Measurements from ENCODE around the gene CBX8.
"Not testable (repeated sequence)": the region's sequence is repeated elsewhere in the genome, so short reads cannot be mapped to it uniquely, and the experiment has no call there.

The CBX8 gene

GRCh38 chr17:79769570-79770506 is 27.0 kb downstream of the CBX8 start:
- H3K4me1 Mint-ChIP-seq (ENCODE audit: low read depth), result no peaks in the 10 kb centered on the region
- no peaks in the 10 kb centered on the region for H3K9me3 Mint-ChIP-seq
- H3K4me3 Mint-ChIP-seq, result no peak overlapping the region
- H3K27me3 Mint-ChIP-seq, result peaks cover 58% of the 10 kb centered on the region
- H3K27ac Mint-ChIP-seq, result no peak overlapping the region
- H3K36me3 Mint-ChIP-seq (ENCODE audit: low read depth), result no peaks in the 10 kb centered on the region
- intact Hi-C loops (cut with micrococcal nuclease), result no loop called here

- Mint-ChIP-seq H3K27me3 (peaks cover 28% of the 10 kb centered on the region), H3K4me1 (ENCODE audit: low read depth) (no peaks in the 10 kb centered on the region), H3K27ac (no peak overlapping the region), H3K4me3 (no peak overlapping the region), H3K36me3 (ENCODE audit: low read depth) (no peaks in the 10 kb centered on the region), H3K9me3 (no peaks in the 10 kb centered on the region)
- intact Hi-C loops (cut with micrococcal nuclease), result no loop called here
Observed at GRCh38 chr17:79765708-79766107, 31.2 kb downstream of the CBX8 start.

GRCh38 chr17:79761894-79762589 is 34.8 kb downstream of the CBX8 start:
- Mint-ChIP-seq H3K27me3 (peaks cover 19% of the 10 kb centered on the region), H3K4me1 (ENCODE audit: low read depth) (no peaks in the 10 kb centered on the region), H3K27ac (no peak overlapping the region), H3K4me3 (no peak overlapping the region), H3K9me3 (no peaks in the 10 kb centered on the region), H3K36me3 (ENCODE audit: low read depth) (no peaks in the 10 kb centered on the region)
- intact Hi-C loops (cut with micrococcal nuclease), result no loop called here

- H3K27me3 Mint-ChIP-seq, result peaks cover 24% of the 10 kb centered on the region
- H3K27ac Mint-ChIP-seq, result no peak overlapping the region
- intact Hi-C loops (cut with micrococcal nuclease), result no loop called here
- no peak overlapping the region for H3K4me3 Mint-ChIP-seq
- no peaks in the 10 kb centered on the region for H3K36me3 Mint-ChIP-seq (ENCODE audit: low read depth)
- H3K4me1 Mint-ChIP-seq (ENCODE audit: low read depth), result no peaks in the 10 kb centered on the region
- H3K9me3 Mint-ChIP-seq, result no peaks in the 10 kb centered on the region
Observed at GRCh38 chr17:79760197-79760906, 36.5 kb downstream of the CBX8 start.

DNA sequence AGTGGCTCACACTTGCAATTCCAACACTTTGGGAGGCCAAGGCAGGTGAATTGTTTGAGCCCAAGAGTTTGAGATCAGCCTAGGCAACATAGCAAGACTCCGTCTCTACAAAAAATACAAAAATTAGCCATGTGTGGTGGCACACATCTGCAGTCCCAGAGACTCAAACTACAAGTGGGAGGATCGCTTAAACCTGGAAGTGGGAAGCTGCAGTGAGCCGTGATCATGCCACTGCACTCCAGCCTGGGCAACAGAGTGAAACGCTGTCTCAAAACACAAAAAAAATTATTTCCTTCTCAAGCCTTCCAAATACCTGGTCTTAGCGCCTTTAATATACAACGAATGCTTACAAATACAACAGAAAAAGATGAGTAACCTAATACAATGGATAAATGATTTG is 38.6 kb downstream of the CBX8 start:
- Mint-ChIP-seq H3K36me3 (ENCODE audit: low read depth) (no peaks in the 10 kb centered on the region), H3K27me3 (peaks cover 27% of the 10 kb centered on the region), H3K4me1 (ENCODE audit: low read depth) (no peaks in the 10 kb centered on the region), H3K4me3 (no peak overlapping the region), H3K27ac (no peak overlapping the region), H3K9me3 (no peaks in the 10 kb centered on the region)
- intact Hi-C loops (cut with micrococcal nuclease), result no loop called here

- H3K36me3 Mint-ChIP-seq (ENCODE audit: low read depth), result no peaks in the 10 kb centered on the region
- no peaks in the 10 kb centered on the region for H3K4me1 Mint-ChIP-seq (ENCODE audit: low read depth)
- H3K4me3 Mint-ChIP-seq, result no peak overlapping the region
- H3K27ac Mint-ChIP-seq, result no peak overlapping the region
- peaks cover 38% of the 10 kb centered on the region for H3K27me3 Mint-ChIP-seq
- intact Hi-C loops (cut with micrococcal nuclease), result no loop called here
- H3K9me3 Mint-ChIP-seq, result no peaks in the 10 kb centered on the region
Observed at GRCh38 chr17:79757140-79757745, 39.6 kb downstream of the CBX8 start.

DNA sequence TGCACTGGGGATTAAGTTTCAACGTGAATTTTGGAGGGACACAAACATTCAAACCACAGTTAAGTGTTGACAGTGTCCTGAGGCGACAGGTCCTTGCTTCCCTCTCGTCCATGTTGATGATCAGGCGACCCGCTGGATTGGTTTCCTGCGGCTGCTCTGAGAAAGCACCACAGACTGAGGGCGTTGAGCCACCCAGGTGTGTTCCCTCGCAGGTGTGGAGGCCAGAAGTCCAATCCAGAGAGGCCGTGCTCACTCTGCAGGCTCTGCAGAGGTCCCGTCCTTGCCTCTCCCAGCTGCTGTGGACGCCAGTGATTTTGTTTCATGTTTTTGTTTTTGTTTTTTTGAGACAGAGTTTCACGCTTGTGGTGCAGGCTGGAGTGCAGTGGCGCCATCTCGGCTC is 41.3 kb downstream of the CBX8 start:
- Mint-ChIP-seq H3K4me1 (ENCODE audit: low read depth) (no peaks in the 10 kb centered on the region), H3K27me3 (peaks cover 54% of the 10 kb centered on the region), H3K36me3 (ENCODE audit: low read depth) (no peaks in the 10 kb centered on the region), H3K9me3 (no peaks in the 10 kb centered on the region), H3K4me3 (no peak overlapping the region), H3K27ac (no peak overlapping the region)
- intact Hi-C loops (cut with micrococcal nuclease), result no loop called here

DNA sequence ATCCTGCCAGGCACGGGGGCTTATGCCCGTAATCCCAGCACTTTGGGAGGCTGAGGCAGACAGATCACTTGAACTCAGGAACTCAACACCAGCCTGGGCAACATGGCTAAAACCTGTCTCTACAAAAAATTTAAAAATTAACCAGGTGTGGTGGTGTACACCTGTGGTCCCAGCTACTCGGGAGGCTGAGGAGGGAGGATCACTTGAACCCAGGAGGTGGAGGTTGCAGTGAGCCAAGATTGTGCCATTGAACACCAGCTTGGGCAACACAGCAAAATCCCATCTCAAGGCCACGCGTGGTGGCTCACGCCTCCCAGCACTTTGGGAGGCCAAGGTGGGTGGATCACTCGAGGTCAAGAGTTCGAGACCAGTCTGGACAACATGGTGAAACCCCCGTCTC is 42.0 kb downstream of the CBX8 start:
- H3K27ac Mint-ChIP-seq; H3K4me3 Mint-ChIP-seq; H3K9me3 Mint-ChIP-seq; intact Hi-C loops (cut with micrococcal nuclease); H3K4me1 Mint-ChIP-seq (ENCODE audit: low read depth); H3K36me3 Mint-ChIP-seq (ENCODE audit: low read depth): not testable (repeated sequence)
- H3K27me3 Mint-ChIP-seq, result peaks cover 58% of the 10 kb centered on the region

- H3K9me3 Mint-ChIP-seq, result no peaks in the 10 kb centered on the region
- peaks cover 60% of the 10 kb centered on the region for H3K27me3 Mint-ChIP-seq
- no peaks in the 10 kb centered on the region for H3K4me1 Mint-ChIP-seq (ENCODE audit: low read depth)
- H3K27ac Mint-ChIP-seq, result no peak overlapping the region
- H3K4me3 Mint-ChIP-seq, result no peak overlapping the region
- no peaks in the 10 kb centered on the region for H3K36me3 Mint-ChIP-seq (ENCODE audit: low read depth)
- intact Hi-C loops (cut with micrococcal nuclease), result no loop called here
Observed at GRCh38 chr17:79754370-79754769, 42.5 kb downstream of the CBX8 start.

GRCh38 chr17:79752175-79752574 is 44.7 kb downstream of the CBX8 start:
- H3K27me3 Mint-ChIP-seq, result peaks cover 67% of the 10 kb centered on the region
- no peak overlapping the region for H3K27ac Mint-ChIP-seq
- no peaks in the 10 kb centered on the region for H3K9me3 Mint-ChIP-seq
- H3K4me1 Mint-ChIP-seq (ENCODE audit: low read depth), result peaks cover 6% of the 10 kb centered on the region
- no peak overlapping the region for H3K4me3 Mint-ChIP-seq
- intact Hi-C loops (cut with micrococcal nuclease), result no loop called here
- H3K36me3 Mint-ChIP-seq (ENCODE audit: low read depth), result no peaks in the 10 kb centered on the region

DNA sequence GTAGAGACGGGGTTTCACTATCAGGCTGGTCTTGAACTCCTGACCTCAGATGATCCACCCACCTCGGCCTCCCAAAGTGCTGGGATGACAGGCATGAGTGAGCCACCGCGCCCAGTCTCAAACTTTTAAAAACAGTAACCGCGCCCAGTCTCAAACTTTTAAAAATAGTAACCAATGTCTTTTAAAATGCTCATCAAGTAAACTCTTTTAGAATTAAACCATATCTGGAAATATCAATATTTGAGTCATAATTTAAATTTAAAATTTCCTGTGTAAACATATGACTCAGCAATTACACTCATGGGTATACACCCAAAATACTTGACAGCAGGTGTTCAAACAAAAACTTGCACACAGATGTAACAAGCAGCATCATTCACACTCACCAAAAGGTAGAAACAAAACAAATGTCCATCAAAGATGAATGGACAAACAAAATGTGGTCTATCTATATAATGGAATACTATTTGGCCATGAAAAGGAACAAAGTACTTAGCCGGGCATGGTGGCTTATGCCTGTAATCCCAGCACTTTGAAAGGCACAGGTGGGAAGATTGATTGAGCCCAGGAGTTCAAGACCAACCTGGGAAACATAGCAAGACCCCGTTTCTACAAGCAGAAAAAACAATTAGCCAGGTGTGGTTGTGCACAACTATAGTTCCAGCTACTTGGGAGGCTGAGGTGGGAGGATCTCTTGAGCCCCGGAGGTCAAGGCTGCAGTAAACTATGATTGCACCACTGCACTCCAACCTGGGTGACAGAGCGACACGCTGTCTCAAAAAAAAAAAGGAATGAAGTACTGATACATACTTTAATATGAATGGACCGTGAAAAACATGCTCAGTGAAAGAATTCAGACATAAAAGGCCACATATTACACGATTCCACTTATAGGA is 46.0 kb downstream of the CBX8 start:
- Mint-ChIP-seq H3K9me3 (no peaks in the 10 kb centered on the region), H3K4me3 (no peak overlapping the region), H3K27ac (no peak overlapping the region), H3K36me3 (ENCODE audit: low read depth) (no peaks in the 10 kb centered on the region), H3K4me1 (ENCODE audit: low read depth) (peaks cover 6% of the 10 kb centered on the region), H3K27me3 (peaks cover 74% of the 10 kb centered on the region)
- intact Hi-C loops (cut with micrococcal nuclease), result no loop called here

- H3K27ac Mint-ChIP-seq, result no peak overlapping the region
- H3K9me3 Mint-ChIP-seq, result no peaks in the 10 kb centered on the region
- peaks cover 6% of the 10 kb centered on the region for H3K4me1 Mint-ChIP-seq (ENCODE audit: low read depth)
- H3K4me3 Mint-ChIP-seq, result no peak overlapping the region
- intact Hi-C loops (cut with micrococcal nuclease), result no loop called here
- H3K36me3 Mint-ChIP-seq (ENCODE audit: low read depth), result no peaks in the 10 kb centered on the region
- peaks cover 77% of the 10 kb centered on the region for H3K27me3 Mint-ChIP-seq
Observed at GRCh38 chr17:79749958-79750357, 46.9 kb downstream of the CBX8 start.

GRCh38 chr17:79749156-79749815 is 47.6 kb downstream of the CBX8 start:
- Mint-ChIP-seq H3K4me3 (no peak overlapping the region), H3K27me3 (peaks cover 80% of the 10 kb centered on the region)

More at GRCh38 chr17:79749156-79749815, 47.6 kb downstream of the CBX8 start:
- Mint-ChIP-seq H3K4me1 (ENCODE audit: low read depth) (peaks cover 6% of the 10 kb centered on the region), H3K9me3 (no peaks in the 10 kb centered on the region), H3K27ac (no peak overlapping the region), H3K36me3 (ENCODE audit: low read depth) (no peaks in the 10 kb centered on the region)
- intact Hi-C loops (cut with micrococcal nuclease), result no loop called here
